ENCODE data around the gene ZBTB8B.

- TF ChIP-seq CTCF (IDR thresholded peaks at IDR 0.05) (no peak), POLR2A (IDR thresholded peaks at IDR 0.05; ENCODE audit: low read depth) (no peak), POLR2AphosphoS5 (IDR thresholded peaks at IDR 0.05) (no peak), EP300 (IDR thresholded peaks at IDR 0.05) (no peak)
These were observed 10.1 kb upstream of the ZBTB8B start for GRCh38 chr1:32454726-32455125.
